Gastrocnemius medialis (tissue), 4 donors: Measurements from ENCODE around the gene INO80B.

ENCODE experiments used
- POLR2A ChIP-seq, 2 donors: fragments of 450-650 bp; IDR thresholded peaks; one replicate each; pipeline ENCODE4 v1.6.1; 2017; ENCODE audit warnings: antibody characterized with exemption in 2 of 2, mild to moderate bottlenecking in 2 of 2, moderate library complexity in 2 of 2
- TF ChIP-seq, protein P1 (sequence below), 5 experiments: fragments of 450-650 bp in 3 of 5; fragments of 200-600 bp in 2 of 5; sonication (generic) in 2 of 5; IDR thresholded peaks in 4 of 5; conservative IDR thresholded peaks in 1 of 5; 1 replicate in 4 of 5; 2 replicates in 1 of 5; pipeline ENCODE4 v1.5.1; 2016 to 2019; ENCODE audit warnings: antibody characterized with exemption in 5 of 5, mild to moderate bottlenecking in 3 of 5, moderate library complexity in 3 of 5

DNA sequence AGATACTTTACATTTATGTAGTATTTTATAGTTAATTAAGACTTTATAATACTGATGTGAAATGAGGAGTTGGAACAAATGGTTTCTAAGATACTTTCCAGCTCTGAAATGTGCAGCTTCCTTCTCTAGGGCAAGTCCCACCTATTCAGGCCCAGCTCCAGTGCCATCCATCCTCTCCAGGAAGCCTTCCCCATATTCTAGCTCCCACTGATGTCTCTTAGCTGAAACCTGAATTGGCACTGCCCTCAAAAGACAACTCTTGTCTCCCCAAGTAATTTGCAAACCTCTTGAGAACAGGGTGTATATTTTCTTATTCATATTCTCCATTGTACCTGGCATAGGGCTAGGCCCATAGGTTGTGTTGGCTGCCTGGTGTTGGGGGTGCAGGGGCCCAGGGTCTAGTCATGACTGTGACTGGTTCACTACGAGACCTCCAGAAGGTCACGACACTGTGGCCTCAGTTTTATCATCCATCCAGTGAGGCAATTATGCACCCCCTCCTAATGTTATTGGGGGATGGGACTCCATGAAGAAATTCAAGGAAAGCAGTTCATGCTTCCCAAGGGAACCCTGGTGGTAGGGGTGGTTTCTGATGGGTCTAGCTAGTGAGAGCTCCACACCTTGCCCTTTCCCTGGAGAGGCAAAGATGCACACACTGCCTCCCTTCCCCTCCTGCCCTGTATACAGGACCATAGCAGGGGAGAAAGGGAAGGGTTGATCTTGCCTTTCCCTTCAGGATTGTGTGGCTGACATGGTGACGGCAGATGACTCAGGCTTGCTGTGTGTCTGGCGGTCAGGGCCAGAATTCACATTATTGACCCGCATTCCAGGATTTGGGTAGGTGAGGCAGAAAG lies 30.5 kb upstream of the INO80B start:
- no peak for TF ChIP-seq POLR2A (IDR thresholded peaks at IDR 0.05)
- TF ChIP-seq, protein P1, sequence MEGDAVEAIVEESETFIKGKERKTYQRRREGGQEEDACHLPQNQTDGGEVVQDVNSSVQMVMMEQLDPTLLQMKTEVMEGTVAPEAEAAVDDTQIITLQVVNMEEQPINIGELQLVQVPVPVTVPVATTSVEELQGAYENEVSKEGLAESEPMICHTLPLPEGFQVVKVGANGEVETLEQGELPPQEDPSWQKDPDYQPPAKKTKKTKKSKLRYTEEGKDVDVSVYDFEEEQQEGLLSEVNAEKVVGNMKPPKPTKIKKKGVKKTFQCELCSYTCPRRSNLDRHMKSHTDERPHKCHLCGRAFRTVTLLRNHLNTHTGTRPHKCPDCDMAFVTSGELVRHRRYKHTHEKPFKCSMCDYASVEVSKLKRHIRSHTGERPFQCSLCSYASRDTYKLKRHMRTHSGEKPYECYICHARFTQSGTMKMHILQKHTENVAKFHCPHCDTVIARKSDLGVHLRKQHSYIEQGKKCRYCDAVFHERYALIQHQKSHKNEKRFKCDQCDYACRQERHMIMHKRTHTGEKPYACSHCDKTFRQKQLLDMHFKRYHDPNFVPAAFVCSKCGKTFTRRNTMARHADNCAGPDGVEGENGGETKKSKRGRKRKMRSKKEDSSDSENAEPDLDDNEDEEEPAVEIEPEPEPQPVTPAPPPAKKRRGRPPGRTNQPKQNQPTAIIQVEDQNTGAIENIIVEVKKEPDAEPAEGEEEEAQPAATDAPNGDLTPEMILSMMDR (IDR thresholded peaks at IDR 0.05 in 4 of 5, conservative IDR thresholded peaks at IDR 0.05 in 1 of 5): no peak
